HG03558 (cell line): Measurements from ENCODE around the gene ZNF516.

Source experiments
- ATAC-seq: cut with Tn5 transposase; IDR thresholded peaks from one replicate; pipeline ENCODE4 v1.9.1; 2021; ENCODE audit warnings: moderate number of reproducible peaks; ENCODE audit not compliant: unreplicated experiment; ENCODE audit errors: extremely low read depth

Gene ZNF516

DNA sequence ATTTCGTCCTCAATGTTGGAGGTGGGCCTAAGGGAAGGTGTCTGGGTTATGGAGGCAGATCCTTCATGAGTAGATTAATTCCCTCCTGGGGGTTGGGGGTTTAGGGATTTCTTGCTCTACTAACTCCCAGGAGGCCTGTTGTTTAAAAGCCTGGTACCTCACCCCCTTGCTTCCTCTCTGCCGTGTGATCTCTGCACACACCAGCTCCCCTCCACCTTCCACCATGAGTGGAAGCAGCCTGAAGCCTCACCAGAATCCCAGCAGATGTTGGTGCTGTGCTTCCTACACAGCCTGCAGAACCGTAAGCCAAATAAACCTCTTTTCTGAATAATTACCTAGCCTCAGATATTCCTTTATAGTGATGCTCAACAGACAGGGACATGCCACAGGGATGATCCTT is 141.5 kb downstream of the ZNF516 start:
- ATAC-seq: no peak

- no peak for ATAC-seq
These were observed 142.0 kb downstream of the ZNF516 start for GRCh38 chr18:76353046-76353445.

DNA sequence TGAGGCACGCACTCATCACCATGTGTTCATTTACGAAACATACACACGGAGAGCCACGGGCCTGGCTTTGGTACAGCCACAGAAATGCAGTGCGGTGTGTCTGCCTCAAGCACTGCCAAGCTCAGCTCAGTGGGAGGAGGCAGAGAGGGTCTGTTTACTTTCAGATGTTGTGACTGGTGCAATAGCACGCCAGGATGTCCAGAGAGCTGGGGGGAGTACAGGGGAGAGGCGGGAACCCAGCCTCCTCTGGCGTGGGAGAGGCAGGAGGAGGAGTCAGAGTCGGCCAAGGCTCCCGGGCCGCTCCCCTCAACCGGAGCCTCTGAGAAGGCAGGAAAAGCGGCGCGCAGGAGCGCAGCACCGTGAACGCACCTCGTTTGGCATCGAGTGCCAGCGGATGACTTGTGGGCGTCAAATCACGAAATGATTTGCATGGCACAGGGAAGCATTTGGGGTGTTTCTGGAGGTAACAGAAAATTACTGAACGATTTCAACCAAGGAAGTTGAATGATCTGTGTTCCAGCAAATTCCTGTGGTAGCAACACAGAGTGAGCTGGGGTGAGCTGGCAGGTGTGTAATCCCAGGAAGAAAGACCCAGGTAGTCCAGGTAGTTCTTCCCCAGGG is 143.0 kb downstream of the ZNF516 start:
- no peak for ATAC-seq

- ATAC-seq: no peak
These were observed 144.7 kb downstream of the ZNF516 start for GRCh38 chr18:76350134-76351025.

DNA sequence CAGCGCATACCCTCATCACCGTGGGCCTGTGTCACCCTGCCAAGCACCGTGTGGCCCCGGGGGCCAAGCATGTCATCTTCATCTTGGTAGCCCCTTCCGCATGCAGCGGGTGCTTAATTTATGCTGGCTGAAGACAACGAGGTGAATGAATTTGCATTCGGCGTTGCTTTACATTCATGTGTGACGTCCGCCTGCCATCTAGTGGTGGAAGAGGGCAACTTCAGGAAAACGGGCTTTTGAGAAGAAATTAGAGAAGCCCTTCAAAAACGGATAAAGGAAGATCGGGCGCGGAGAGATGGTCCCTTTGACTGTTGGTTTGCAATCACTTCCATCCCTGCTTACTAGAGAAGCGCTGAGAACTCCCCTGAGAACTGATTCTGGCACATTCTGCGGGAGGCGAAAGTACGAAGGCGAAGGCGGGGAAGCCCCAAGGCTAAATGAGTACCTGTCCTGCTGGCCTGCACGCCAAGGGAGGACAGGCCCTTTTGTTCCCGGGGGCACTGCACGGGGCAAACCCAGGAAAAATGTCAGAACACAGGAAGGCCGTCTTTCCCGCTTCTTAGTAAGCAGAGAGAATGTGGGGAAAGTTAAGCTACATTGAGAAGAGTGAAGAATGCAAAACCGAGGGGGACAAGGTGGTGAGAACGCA is 145.9 kb downstream of the ZNF516 start:
- ATAC-seq: no peak

DNA sequence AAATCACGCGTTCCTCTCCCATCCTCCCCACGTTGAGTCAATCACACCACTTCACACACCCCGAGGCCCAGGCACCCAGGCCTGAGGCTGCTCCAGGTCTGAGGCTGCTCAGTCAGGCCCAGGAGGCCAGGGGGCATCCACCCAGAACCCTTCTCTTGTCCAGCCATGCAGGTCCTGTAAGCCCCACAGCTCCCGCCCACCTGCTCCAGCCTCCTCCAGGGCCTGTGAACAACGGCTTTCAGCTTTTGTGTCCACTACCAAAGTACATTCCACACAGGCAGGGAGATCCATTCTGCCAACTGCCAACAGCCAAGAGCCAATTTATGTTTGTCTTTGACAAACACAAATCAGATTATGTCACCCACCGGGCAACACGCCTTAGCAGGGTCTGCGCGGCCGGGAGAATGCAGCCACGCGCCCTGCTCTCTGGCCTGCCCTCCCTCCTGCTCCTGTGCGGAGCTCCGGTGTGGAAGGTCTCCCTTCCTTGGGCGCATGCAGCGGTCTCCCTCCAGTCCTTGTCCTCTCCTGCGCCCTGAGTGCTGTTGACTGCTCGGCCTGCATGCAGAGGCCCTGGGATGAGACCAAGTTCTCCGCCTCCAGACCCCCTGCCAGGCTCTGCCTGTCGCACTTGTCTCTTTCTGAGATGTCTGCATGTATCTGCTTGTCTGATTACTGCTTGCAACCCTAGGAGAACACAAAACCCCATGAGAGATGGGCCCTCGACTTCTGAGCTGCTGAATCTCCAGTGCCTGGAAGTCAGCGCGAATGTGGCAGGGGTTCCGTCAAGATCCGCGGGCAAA is 146.6 kb downstream of the ZNF516 start:
- no peak for ATAC-seq

- no peak for ATAC-seq
These were observed 147.7 kb downstream of the ZNF516 start for GRCh38 chr18:76347341-76347740.

- ATAC-seq: no peak
These were observed 148.4 kb downstream of the ZNF516 start for GRCh38 chr18:76346490-76347130.

- no peak for ATAC-seq
These were observed 149.1 kb downstream of the ZNF516 start for GRCh38 chr18:76345901-76346300.

DNA sequence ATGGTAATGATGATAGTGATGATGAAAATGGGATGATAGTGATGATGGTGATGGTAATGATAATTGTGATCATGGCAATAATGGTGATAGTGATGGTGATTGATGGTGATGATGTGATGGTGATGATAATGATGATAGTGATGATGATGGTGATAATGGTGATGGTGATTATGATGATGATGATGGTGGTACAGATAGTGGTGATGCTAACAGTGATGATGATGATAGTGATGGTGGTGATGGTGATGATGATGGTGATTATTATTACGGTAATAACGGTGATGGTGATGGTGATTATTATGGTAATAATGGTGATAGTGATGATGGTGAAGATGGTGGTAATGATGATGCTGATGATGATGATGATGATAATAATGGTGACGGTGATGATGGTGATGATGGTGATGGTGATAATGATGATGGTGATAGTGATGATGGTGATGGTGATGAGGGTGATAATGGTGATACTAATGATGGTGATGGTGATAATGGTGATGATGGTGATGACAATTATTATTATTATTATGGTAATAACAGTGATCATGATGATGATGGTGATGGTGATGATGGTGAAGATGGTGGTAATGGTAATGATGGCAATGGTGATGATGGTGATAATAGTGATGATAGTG is 151.0 kb downstream of the ZNF516 start:
- ATAC-seq: no peak

DNA sequence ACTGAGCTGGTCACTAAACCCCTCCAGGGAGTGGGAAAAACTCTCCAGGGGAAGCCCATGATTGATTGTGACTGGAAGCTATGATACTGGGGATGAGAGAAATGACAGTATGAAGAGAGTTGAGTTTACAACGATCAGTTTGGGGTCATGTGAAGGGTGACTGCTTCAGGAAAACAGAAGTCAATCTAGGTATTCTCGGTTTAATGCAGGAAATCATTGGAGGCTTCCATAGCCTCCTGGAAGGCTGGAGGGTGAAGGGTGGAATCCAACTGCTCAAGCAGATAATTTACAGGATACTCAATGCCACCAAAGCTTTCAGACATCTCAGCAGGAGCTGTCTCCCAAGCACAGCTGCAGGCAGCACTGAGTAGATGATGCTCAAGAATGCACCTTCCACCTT is 154.6 kb downstream of the ZNF516 start:
- no peak for ATAC-seq

- no peak for ATAC-seq
These were observed 155.8 kb downstream of the ZNF516 start for GRCh38 chr18:76339246-76339620.

DNA sequence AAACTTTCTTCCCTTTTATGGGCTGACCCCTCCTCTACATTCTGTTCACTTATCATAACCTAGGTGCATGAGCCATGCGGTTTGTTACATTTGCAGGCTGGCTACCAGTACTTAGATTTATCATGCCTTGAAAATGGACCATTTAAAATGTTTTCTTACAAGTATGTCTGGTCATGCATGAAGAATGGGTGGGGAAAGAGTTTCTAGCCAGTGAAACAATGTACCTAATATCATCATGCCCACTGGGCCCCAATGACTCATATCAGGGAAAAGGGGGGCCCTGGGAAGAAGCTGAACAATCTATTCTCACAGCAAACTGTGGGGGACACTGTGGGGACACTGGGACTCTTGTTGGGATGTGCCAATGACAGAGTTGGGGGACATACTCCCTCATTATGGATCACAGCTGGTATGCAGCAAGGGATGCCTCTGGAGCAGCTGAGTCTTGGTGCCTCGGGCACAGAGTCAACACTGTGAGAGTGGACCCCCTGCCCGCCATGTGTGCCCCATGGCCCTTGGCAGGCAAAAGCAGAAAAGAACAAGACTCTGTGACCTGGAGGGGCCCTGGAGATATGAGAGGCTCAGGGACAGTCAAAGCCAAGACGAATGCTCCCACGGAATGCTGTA is 156.3 kb downstream of the ZNF516 start:
- ATAC-seq: no peak

DNA sequence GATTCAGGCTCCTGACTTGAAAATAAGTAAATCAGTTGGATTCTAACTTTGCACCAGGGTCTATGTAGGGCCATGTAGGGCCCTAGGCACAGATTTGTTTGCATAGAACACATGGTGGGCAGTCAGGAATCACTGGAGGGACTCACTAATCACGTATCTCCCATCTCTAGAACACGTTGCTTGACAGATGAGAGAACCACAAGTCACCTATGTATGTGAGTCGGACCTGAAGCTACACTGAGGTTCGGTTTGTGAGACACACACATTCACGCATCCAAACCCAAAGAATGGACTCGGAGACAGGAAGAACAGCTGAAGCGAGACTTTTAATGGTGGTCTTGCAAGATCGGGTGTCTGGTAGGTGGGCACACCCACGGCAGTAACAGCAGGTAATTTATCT is 157.0 kb downstream of the ZNF516 start:
- ATAC-seq: no peak

- ATAC-seq: no peak
These were observed 159.0 kb downstream of the ZNF516 start for GRCh38 chr18:76335859-76336640.

- no peak for ATAC-seq
These were observed 166.9 kb downstream of the ZNF516 start for GRCh38 chr18:76328140-76328539.

DNA sequence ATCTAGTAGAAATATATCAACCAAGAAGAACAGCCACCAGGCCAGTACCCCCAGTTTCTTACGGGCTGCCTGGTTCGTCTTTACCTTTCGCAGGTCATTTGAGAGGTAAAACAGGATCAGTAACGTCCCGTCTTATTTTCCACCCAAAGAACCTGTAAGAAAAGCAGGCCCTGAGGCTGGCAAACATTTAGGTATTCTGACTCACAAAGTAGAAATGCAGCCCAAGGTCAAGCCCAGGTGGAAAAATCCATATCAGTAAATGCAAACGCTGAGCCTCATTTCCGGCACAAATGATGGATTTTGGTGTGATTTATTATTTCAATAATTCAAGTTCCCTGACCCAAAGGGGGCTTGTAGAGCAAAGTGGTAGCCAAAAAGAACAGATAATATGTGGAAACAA is 171.2 kb downstream of the ZNF516 start:
- no peak for ATAC-seq

DNA sequence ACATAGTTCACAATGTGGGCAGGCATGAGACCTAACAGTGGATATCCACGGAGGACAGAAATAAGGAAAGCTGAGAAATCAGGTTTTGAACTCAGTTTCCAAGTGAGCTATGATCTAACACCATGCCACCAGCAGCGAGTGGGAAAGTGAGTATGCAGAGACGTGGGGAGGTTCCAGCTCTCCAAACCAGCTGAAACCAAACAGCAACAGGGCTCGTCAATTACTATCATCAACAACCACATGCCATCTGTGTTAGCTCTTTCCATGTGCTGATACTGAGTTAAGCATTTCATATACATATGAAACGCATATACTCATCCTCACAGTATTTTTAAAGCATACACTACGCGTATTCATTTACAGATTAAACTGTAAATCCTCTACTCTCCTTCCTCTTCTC is 172.4 kb downstream of the ZNF516 start:
- no peak for ATAC-seq
